Measurements from ENCODE around the gene PREX1. TPM values are rescaled to one million over a fixed set of nuclear protein-coding genes. Genes with fewer than 3 reads are reported as not detected.

PREX1 gene
- total RNA-seq, 4 donors from 2014 or later: 29.7 to 56.3 (median 46.6) TPM

- TF ChIP-seq CTCF (IDR thresholded peaks at IDR 0.05; ENCODE audit: low read depth): no peak
Observed at GRCh38 chr20:48748556-48748955, 79.2 kb downstream of the PREX1 start.

DNA sequence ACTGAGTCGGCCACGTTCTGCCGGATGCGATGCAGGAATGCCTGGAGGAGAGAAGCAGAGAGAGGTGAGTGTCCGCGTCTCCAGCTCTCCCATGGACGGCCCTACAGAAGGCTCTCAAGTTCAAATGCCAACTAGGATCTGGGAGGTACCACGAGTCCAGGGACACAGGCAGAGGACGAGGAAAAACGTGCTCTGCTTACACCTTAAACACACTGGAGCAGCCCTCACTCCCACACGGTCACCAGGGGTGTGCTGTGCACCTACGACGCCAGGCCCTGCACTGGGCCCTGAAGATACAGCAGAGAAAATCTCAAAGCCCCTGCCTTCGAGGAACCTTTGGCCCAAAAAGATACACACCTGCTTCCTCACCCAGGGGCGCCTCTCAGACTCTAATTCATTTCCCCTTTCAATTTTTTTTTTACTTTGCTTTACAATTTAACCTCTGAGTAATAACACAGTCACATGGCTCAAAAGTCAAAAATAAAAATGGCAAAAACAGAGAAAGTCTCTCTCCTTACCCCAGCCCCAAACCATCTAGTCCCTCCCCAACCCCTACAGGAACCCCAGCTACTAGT lies 79.9 kb downstream of the PREX1 start:
- TF ChIP-seq CTCF (IDR thresholded peaks at IDR 0.05; ENCODE audit: low read depth): no peak

DNA sequence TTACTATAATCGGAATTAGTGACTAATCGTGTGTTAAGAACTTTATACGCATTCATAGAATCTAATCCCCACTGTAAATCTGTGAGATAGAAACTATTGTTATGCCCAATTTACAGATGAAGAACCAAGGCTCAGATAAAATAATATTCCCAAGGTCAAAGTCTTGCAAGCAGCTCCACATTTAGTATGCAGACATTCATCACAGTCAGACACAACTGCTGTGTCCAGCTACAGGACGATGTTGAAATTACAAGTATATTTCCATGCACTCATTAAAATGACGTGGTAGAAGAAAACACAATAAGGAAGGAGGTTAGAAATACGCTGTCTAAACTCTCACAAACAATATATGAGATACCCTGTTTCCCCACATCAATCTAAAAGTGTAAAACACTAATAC lies 82.5 kb downstream of the PREX1 start:
- no peak for TF ChIP-seq CTCF (IDR thresholded peaks at IDR 0.05; ENCODE audit: low read depth)

- TF ChIP-seq CTCF (IDR thresholded peaks at IDR 0.05; ENCODE audit: low read depth): no peak
Observed at GRCh38 chr20:48744515-48744914, 83.3 kb downstream of the PREX1 start.

GRCh38 chr20:48743807-48744206 lies 84.0 kb downstream of the PREX1 start:
- TF ChIP-seq CTCF (IDR thresholded peaks at IDR 0.05; ENCODE audit: low read depth): no peak

DNA sequence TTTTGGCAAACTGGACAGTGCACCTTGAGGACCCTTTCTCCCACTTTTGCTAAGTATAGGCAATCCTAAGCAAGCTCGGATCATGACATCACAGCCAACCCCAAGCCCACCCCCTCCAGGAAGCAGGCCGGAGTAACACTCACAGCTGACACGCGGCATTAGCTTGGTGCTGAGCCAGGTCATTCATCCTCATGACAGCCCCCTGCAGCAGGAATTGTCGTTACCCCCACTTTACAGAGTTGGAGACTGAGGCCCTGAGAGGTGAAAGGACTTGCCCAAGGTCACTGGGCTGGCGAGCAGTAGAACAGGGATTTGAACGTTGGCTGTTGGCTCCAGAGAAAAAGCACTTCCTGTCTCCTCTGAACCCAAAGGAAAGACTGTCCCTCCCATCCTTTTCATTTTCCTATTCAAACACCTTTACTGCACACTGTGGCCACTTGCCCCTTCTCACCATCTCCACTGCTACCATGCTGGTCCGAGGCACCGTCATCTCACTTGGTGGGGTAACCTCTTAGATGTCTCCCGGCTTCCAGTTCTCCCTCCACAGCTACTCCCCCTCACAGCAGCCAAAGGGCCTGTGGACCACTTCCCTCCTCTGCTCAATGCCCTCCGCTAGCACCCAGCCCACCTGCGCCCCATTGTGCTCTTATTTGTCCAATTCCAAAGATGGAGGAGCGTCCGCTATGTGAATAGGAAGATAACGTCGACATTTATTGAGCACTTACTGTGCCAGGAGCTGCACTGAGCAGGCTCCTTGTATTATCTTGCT lies 84.7 kb downstream of the PREX1 start:
- TF ChIP-seq CTCF (IDR thresholded peaks at IDR 0.05; ENCODE audit: low read depth): no peak

DNA sequence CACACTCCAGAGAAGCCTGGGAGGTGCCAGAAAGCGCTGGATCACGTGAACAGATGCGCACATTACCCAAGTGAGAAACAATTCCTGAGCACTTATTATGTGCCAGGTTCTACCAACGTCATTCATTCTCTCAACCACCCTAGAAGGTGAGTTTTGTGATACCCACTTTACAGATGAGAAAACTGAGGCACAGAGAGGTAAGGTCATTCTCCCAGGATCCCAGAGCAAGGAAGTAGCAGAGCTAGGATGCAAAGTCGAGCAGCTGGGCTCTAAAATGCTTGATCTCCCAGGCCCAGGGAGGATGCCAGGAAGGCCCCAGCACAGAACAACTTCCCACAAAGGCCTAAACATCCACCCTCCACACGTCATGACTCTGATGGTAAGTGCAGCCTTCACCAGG lies 85.6 kb downstream of the PREX1 start:
- no peak for TF ChIP-seq CTCF (IDR thresholded peaks at IDR 0.05; ENCODE audit: low read depth)

Data from subcutaneous adipose tissue (tissue), 4 donors.